ENCODE results near the gene COQ4.
"Not testable (repeated sequence)": the region's sequence is repeated elsewhere in the genome, so short reads cannot be mapped to it uniquely, and the experiment has no call there.

Gene COQ4
- total RNA-seq: 24.9 to 46.0 reads per million in 2 donors

DNA sequence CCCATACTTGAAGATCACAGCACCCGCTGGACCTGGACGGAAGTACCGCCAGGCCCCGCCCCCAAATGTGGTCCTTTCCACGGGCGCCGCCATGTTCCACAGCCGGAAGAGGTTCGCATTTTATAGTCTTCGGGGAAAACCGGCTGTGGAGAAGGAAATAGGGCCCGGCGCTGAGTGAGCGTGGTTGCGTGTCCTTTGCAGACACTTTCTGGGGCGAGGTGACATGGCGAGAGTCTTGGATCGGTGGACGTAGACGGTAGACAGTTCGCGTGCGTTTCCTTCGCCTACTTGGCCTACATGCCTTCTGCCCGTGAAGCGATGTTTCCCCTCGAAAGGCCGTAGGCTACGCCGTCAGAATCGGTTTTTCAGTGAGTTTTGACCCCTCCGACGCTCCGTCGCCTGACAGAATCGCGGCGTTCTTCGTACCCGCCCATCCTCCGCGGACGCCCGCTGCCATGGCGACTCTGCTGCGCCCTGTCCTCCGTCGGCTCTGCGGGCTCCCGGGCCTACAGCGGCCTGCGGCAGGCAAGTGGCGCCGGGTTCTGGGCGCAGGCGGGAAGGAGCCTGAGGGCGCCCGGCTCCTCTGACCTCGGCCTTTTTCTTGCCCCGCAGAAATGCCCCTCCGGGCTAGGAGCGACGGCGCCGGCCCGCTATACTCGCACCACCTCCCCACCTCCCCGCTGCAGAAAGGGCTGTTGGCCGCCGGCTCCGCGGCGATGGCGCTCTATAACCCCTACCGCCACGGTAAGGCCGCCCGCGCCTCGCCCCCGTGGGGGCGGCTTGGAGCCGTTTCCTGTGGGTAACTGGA lies at the start of gene COQ4, which contains the start of gene TRUB2:
Gene COQ4, plus strand, starts transcription at position 436 of the 808 bp plus-strand sequence. Its CDS starts 20 bp downstream, at position 456.
Gene TRUB2, minus strand, starts transcription at position 44 of the 808 bp plus-strand sequence. Its CDS starts 39 bp downstream, at position 5.
- peak; percentile 90 for DNase-seq

DNA sequence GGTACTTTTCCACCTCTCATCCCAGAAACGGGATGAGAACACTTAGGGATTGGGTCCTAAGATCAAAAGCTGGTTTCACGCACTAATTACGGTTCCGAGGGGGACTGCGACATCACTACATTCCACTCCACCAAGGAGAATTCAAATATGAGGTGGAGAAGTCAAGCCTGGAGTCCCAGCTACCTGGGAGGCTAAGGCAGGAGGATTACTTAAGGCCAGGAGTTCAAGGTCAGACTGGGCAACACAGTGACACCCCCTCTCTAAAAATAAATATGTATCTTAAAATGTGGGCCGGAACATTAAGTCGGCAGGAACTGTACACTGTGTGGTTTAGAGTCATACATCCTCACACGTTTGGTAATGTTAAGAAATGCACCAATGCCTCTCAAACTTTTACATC lies 48.4 kb upstream of the COQ4 start:
- no peak for DNase-seq

GRCh38 chr9:128275198-128276007 lies 47.2 kb upstream of the COQ4 start, which contains the start of gene GOLGA2:
TSS of gene GOLGA2 (minus strand) at chr9:128276007. CDS start at chr9:128275976, 31 bp downstream.
- DNase-seq: peak; percentile 10

DNA sequence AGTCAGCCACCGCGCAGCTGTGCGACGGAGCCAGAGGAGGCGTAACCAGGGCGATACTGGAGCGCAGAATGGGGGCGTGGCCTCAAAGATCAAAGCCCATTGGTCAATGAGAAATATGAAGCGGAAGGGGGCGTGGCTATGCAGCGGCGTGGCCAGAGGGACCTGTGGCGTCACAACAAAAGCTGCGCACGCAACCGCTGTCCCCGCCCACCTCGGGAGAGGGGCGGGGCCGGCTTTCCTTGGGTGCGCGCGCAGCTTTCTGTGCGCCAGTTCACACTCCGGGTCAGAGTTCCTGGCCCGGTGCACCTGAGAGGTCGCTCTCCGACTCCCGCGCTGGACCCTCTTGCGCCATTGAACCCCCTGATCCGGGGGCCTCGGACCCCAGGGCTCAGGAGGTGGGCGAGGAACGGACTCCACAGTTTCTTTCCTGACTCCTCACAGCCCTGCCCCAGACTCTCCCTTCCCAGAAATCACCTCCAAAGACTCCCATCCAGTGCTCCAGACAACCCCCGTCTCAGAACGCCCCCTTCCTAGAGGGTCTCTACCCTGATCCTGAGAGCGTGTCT lies 46.5 kb upstream of the COQ4 start, which contains the start of gene SWI5:
Gene SWI5, plus strand, starts transcription at position 269 of the 566 bp plus-strand sequence.
- peak; percentile 100 for DNase-seq

- no peak for DNase-seq
Observed at GRCh38 chr9:128276574-128277270, 45.9 kb upstream of the COQ4 start.

- DNase-seq: not testable (repeated sequence)
Observed at GRCh38 chr9:128279088-128280073, 43.3 kb upstream of the COQ4 start.

- DNase-seq: no peak
Observed at GRCh38 chr9:128280084-128280622, 42.5 kb upstream of the COQ4 start.

- no peak for DNase-seq
Observed at GRCh38 chr9:128282500-128282899, 40.1 kb upstream of the COQ4 start.

DNA sequence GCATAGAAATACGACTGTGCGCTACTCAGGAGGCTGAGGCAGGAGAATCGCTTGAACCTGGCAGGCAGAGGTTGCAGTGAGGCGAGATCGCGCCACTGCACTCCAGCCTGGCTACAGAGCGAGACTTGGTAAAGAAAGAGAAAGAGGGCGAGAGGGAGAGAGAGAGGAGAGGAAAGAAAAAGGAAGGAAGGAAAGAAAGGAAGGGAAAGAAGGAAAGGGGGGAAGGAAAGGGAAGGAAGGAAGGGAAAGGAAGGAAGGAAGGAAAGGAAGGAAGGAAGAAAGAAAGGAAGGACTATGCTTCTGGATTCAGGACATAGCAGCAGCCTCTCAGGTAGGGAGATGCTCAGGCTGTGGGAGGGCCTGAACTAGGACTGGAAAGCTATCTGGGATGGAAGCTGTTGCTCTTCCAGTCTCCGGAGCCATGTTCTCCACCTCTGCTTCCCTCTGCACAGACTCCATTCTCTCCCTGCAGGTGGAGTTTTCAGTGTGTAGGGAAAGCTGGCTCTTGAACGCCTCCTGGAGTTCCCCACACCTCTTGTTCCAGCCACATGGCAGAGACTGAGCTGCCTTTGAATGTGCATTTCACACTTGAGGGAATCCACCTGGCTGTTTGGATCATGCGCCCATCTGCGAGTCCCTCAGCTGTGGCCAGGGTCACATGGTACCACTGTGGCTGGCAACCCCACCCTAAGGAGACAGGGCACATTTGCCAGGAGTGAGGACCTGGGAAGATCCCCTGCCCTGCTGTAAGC lies 37.4 kb upstream of the COQ4 start:
- DNase-seq: no peak

GRCh38 chr9:128286440-128286839 lies 36.2 kb upstream of the COQ4 start:
- no peak for DNase-seq

DNA sequence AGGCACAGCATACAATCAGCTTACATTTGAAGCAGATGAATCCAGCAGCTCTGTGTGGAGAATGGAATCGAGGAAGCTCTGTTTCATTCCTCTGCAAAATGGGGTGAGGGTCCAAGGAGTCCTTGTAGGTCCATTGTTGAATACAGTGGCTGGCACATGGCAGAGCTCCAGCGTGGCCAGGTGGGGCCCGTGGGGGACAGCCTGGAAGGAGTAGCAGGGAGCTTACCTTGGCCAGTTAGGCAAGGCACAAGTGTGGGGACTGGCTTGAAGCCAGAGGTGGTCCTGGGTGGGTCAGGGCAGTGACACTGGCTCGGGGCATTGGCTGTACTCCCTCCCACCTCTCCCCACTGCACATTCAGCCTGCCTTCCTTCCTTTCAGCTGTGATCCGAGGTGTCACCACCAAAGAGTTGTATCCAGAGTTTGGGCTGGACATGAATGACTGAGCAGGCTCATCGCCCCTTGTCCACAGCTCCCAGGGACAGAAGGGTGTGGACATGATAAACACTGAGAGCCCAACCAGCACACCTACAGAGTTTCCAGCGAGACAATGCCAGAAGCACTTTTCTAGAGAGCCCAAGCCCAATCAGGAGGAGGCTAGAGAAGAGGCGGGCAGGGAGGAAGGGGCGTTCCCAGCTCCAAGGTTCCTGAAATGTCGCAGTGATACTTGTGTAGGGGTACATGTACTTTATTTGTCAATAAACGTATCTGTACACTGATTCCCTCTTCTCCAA lies 34.2 kb upstream of the COQ4 start:
- DNase-seq: no peak

- DNase-seq: no peak
Observed at GRCh38 chr9:128292009-128292408, 30.6 kb upstream of the COQ4 start.

DNA sequence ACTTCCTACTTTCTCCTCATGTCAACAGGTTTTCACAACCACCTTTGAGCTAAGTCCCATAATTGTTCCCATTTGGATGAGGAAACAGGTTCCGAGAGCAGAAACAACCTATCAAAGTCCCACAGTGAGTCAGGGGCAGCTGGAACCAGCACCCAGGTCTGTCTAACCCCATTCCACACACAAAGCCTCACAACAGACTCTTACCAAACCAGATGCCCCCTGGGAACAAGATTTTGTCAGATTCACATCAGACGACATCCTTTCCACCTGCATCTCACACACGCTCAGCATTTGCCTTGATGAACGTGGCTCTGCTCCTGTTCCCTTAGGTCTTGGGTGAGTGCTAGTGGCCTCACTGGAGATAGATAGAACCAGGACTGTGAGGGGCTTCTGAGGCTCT lies 29.5 kb upstream of the COQ4 start:
- no peak for DNase-seq

DNA sequence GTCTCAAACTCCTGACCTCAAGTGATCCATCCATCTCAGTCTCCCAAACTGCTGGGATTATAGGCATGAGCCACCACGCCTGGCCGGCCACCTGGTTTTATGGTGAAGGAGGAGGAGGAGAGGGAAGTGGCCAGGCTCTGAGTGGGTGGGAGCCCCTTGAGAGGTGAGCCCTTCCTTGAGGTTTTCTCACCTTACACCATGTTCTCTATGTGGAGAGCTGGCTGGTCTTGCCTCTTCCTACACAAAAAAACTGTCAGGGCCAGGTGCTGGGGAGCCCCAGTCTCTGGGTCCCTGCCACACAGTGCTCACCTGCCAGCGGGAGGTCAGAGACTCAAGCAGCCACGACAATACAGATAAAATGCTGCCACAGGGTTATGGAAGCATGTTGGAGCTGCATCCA lies 28.5 kb upstream of the COQ4 start:
- DNase-seq: no peak

- no peak for DNase-seq
Observed at GRCh38 chr9:128296340-128297220, 26.1 kb upstream of the COQ4 start.

- DNase-seq: no peak
Observed at GRCh38 chr9:128297221-128297773, 25.3 kb upstream of the COQ4 start.

DNA sequence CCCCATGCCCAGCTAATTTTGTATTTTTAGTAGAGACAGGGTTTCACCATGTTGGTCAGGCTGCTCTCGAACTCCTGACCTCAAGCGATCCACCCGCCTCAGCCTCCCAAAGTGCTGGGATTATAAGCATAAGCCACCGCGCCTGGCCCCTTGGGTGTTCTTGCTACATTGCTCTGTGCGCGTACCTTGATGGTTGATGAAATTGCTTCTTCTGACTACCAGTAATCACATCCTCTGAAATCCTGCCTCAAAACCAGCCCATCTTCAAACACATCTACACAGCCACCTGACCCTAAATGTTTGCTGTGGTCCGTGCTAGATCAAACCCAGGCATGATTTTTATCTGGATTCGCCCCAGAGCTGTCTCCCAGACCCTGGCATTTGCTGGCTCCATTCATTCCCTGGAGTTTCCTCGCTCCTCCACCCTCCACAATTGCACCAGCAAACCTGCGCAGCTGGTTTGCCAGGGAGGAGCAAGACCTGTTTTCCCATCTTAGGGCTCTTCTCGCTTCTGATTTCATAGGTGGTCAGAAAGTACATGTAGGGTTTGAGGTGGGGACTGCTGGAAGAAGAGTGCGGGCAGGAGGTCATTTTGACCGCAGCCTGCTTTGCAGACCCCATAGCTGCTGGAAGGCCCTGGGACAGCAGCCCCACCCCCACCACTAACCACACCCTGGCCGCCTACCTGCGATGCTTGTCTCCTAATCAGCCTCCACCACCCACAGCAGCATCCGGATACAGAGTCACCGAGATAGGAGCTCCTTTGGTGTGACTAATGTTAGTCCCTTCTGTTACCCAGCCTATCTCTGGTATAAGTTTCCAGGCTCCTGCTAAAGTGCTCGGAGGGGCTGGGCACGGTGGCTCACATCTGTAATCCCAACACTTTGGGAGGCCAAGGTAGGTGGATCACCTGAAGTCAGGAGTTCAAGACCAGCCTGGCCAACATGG lies 23.8 kb upstream of the COQ4 start:
- DNase-seq: no peak
